ENCODE data around the gene WASF3. TPM values are rescaled to one million over a fixed set of nuclear protein-coding genes. Genes with fewer than 3 reads are reported as not detected.

Gene WASF3
- polyA plus RNA-seq, 4 donors: 0.22 to 5.4 (median 2.2) TPM

- Histone ChIP-seq H3K4me3 (ENCODE audit: low read depth in 1 of 3, low read length in 3 of 3) (no peak overlapping the region), H3K27me3 (ENCODE audit: control insufficient read depth in 3 of 3, insufficient read depth in 3 of 3, low read length in 3 of 3) (peaks cover 0 to 2% (median 0%) of the 10 kb centered on the region in 3 donors), H3K9me3 (ENCODE audit: control insufficient read depth in 2 of 2, insufficient read depth in 1 of 2, low read depth in 1 of 2, low read length in 1 of 2) (no peaks in the 10 kb centered on the region), H3K4me1 (ENCODE audit: control insufficient read depth in 3 of 3, insufficient read depth in 2 of 3, low read depth in 1 of 3, low read length in 2 of 3) (no peaks in the 10 kb centered on the region), H3K36me3 (ENCODE audit: control insufficient read depth in 3 of 3, insufficient read depth in 2 of 3, low read depth in 1 of 3, low read length in 3 of 3) (no peaks in the 10 kb centered on the region), H3K27ac (ENCODE audit: low read depth in 1 of 3, low read length in 2 of 3) (no peak overlapping the region)
- DNase-seq (peak in 1 of 2 donors; percentile 7), FAIRE-seq (no peak)
- WGBS, 3 donors: 38 to 70% (median 51%) methylated on average over 2 of the region's 2 CpGs
Measured at GRCh38 chr13:26539738-26540292, 17.7 kb upstream of the WASF3 start.

GRCh38 chr13:26540334-26540733, 17.1 kb upstream of the WASF3 start:
- H3K4me1 ChIP-seq (ENCODE audit: control insufficient read depth in 3 of 3, insufficient read depth in 2 of 3, low read depth in 1 of 3, low read length in 2 of 3): no peaks in the 10 kb centered on the region
- no peak for DNase-seq
- no peaks in the 10 kb centered on the region for H3K36me3 ChIP-seq (ENCODE audit: control insufficient read depth in 3 of 3, insufficient read depth in 2 of 3, low read depth in 1 of 3, low read length in 3 of 3)
- WGBS, 3 donors: 14 to 46% (median 22%) methylated on average over 3 of the region's 3 CpGs
- H3K27me3 ChIP-seq (ENCODE audit: control insufficient read depth in 3 of 3, insufficient read depth in 3 of 3, low read length in 3 of 3): peaks cover 0 to 2% (median 0%) of the 10 kb centered on the region in 3 donors
- no peak overlapping the region for H3K4me3 ChIP-seq (ENCODE audit: low read depth in 1 of 3, low read length in 3 of 3)
- no peak for FAIRE-seq
- no peak overlapping the region for H3K27ac ChIP-seq (ENCODE audit: low read depth in 1 of 3, low read length in 2 of 3)
- no peaks in the 10 kb centered on the region for H3K9me3 ChIP-seq (ENCODE audit: control insufficient read depth in 2 of 2, insufficient read depth in 1 of 2, low read depth in 1 of 2, low read length in 1 of 2)

DNA sequence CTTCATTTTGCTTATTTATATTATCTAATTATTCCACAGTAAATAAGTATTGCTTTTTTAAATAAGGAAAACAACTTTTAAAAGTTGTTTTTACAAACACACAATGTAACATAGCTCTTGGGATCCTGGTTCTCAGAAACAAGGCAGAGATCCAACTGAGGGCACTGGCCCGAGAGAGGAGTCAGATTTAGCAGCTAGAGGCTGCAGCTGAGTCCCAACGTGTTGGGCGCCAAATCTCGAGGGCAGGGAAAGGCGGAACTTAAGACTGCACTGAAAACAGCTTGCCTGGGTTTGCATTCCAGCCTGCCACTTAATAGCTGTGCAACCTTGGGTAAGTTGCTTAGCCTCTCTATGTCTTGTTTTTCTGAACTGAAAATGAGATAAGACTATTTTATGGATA, 16.4 kb upstream of the WASF3 start:
- DNase-seq: no peak
- Histone ChIP-seq H3K9me3 (ENCODE audit: control insufficient read depth in 2 of 2, insufficient read depth in 1 of 2, low read depth in 1 of 2, low read length in 1 of 2) (no peaks in the 10 kb centered on the region), H3K27ac (ENCODE audit: low read depth in 1 of 3, low read length in 2 of 3) (no peak overlapping the region), H3K4me1 (ENCODE audit: control insufficient read depth in 3 of 3, insufficient read depth in 2 of 3, low read depth in 1 of 3, low read length in 2 of 3) (no peaks in the 10 kb centered on the region), H3K27me3 (ENCODE audit: control insufficient read depth in 3 of 3, insufficient read depth in 3 of 3, low read length in 3 of 3) (peaks cover 0 to 2% (median 0%) of the 10 kb centered on the region in 3 donors), H3K4me3 (ENCODE audit: low read depth in 1 of 3, low read length in 3 of 3) (no peak overlapping the region), H3K36me3 (ENCODE audit: control insufficient read depth in 3 of 3, insufficient read depth in 2 of 3, low read depth in 1 of 3, low read length in 3 of 3) (no peaks in the 10 kb centered on the region)
- FAIRE-seq: no peak
- WGBS, 3 donors: 54 to 66% (median 59%) methylated on average over 5 of the region's 5 CpGs

DNA sequence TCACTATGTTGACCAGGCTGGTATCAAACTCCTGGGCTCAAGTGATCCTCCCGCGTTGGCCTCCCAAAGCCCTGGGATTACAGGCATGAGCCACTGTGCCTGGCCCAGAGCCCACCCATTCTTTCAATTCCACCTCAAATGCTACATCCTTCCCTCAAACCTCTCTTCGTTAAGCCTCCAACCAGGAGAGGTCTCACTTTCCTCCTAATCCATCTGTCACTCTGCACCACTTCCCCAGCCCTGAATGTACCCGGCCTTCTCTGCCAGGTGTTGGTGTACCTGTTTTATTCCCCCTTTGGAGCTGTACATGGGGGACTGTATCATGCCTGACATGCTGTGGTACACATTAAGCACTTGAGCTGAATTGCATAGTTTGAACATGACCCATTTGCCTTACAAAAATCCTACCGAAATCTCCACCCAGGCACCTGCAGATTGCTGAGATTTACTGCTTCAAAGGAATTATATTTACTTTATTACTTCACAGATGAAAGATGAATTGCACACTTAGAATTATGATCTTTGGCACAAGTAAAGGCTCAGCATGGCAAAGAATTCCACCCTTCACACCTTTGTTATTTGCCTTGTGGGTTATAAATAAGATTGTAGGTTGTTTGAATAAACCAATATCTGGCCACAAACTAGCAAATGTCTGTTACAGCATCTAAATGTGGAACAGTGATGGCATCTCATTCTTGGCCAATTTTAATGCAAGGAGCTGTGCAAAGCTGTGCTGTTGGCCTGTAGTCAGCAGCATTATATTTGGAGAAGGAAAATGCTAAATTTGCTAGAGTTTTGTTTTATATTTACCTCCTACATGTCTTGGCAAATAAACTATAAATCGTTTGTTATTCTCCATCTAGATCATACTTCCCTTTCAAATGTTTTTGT, 15.6 kb upstream of the WASF3 start:
- no peak for FAIRE-seq
- peak in 1 of 2 donors; percentile 2 for DNase-seq
- WGBS, 3 donors: 34 to 65% (median 49%) methylated on average over 6 of the region's 6 CpGs

GRCh38 chr13:26544707-26545106, 12.8 kb upstream of the WASF3 start:
- FAIRE-seq: no peak

More for the DNA sequence above, 15.6 kb upstream of the WASF3 start:
- H3K36me3 ChIP-seq (ENCODE audit: control insufficient read depth in 3 of 3, insufficient read depth in 2 of 3, low read depth in 1 of 3, low read length in 3 of 3): no peaks in the 10 kb centered on the region
- H3K27me3 ChIP-seq (ENCODE audit: control insufficient read depth in 3 of 3, insufficient read depth in 3 of 3, low read length in 3 of 3): peaks cover 0 to 4% (median 0%) of the 10 kb centered on the region in 3 donors
- H3K9me3 ChIP-seq (ENCODE audit: control insufficient read depth in 2 of 2, insufficient read depth in 1 of 2, low read depth in 1 of 2, low read length in 1 of 2): no peaks in the 10 kb centered on the region
- H3K27ac ChIP-seq (ENCODE audit: low read depth in 1 of 3, low read length in 2 of 3): no peak overlapping the region
- no peak overlapping the region for H3K4me3 ChIP-seq (ENCODE audit: low read depth in 1 of 3, low read length in 3 of 3)
- H3K4me1 ChIP-seq (ENCODE audit: control insufficient read depth in 3 of 3, insufficient read depth in 2 of 3, low read depth in 1 of 3, low read length in 2 of 3): no peaks in the 10 kb centered on the region

DNA sequence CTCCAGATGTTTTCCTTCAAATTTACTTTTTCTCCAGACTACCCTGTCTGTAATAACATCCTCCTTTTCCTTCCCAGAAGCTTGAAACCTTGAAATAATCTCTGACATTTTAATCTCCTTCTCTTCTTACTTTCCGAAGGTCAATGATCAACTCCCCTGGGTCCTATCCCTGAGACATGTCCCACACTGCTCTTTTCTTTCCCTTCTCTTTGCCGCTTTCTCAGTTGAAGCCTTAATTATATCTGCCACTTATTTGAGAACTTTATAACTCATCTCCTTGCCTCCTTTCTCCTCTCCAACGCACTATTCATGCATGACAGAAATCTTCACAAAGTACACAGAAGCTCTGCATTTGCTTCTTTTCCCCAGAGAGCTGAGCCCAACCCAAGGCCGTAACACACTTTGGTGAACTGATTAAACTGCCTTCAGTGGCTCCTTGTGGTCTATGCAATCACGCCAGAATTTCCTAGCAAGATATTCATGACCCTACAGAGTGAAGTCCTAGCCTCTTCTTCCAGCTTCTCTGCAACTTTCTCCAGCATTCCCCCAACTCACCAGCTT, 9.2 kb upstream of the WASF3 start:
- no peak overlapping the region for H3K4me3 ChIP-seq (ENCODE audit: low read depth in 1 of 3, low read length in 3 of 3)
- H3K4me1 ChIP-seq (ENCODE audit: control insufficient read depth in 3 of 3, insufficient read depth in 2 of 3, low read depth in 1 of 3, low read length in 2 of 3): no peaks in the 10 kb centered on the region
- H3K27ac ChIP-seq (ENCODE audit: low read depth in 1 of 3, low read length in 2 of 3): no peak overlapping the region
- H3K27me3 ChIP-seq (ENCODE audit: control insufficient read depth in 3 of 3, insufficient read depth in 3 of 3, low read length in 3 of 3): peaks cover 0 to 6% (median 3%) of the 10 kb centered on the region in 3 donors
- DNase-seq (no peak), FAIRE-seq (no peak)
- WGBS, 3 donors: 61 to 70% (median 67%) methylated on average over 5 of the region's 5 CpGs
- no peaks in the 10 kb centered on the region for H3K9me3 ChIP-seq (ENCODE audit: control insufficient read depth in 2 of 2, insufficient read depth in 1 of 2, low read depth in 1 of 2, low read length in 1 of 2)
- no peaks in the 10 kb centered on the region for H3K36me3 ChIP-seq (ENCODE audit: control insufficient read depth in 3 of 3, insufficient read depth in 2 of 3, low read depth in 1 of 3, low read length in 3 of 3)

More at GRCh38 chr13:26544707-26545106, 12.8 kb upstream of the WASF3 start:
- Histone ChIP-seq H3K27me3 (ENCODE audit: control insufficient read depth in 3 of 3, insufficient read depth in 3 of 3, low read length in 3 of 3) (peaks cover 0 to 6% (median 0%) of the 10 kb centered on the region in 3 donors), H3K27ac (ENCODE audit: low read depth in 1 of 3, low read length in 2 of 3) (no peak overlapping the region), H3K36me3 (ENCODE audit: control insufficient read depth in 3 of 3, insufficient read depth in 2 of 3, low read depth in 1 of 3, low read length in 3 of 3) (no peaks in the 10 kb centered on the region), H3K4me1 (ENCODE audit: control insufficient read depth in 3 of 3, insufficient read depth in 2 of 3, low read depth in 1 of 3, low read length in 2 of 3) (no peaks in the 10 kb centered on the region), H3K4me3 (ENCODE audit: low read depth in 1 of 3, low read length in 3 of 3) (no peak overlapping the region), H3K9me3 (ENCODE audit: control insufficient read depth in 2 of 2, insufficient read depth in 1 of 2, low read depth in 1 of 2, low read length in 1 of 2) (no peaks in the 10 kb centered on the region)
- 48 to 67% (median 51%) methylated on average over 8 of the region's 8 CpGs for WGBS, 3 donors
- no peak for DNase-seq

- H3K27me3 ChIP-seq (ENCODE audit: control insufficient read depth in 3 of 3, insufficient read depth in 3 of 3, low read length in 3 of 3): peaks cover 0 to 4% (median 3%) of the 10 kb centered on the region in 3 donors
- FAIRE-seq: no peak
- no peaks in the 10 kb centered on the region for H3K36me3 ChIP-seq (ENCODE audit: control insufficient read depth in 3 of 3, insufficient read depth in 2 of 3, low read depth in 1 of 3, low read length in 3 of 3)
- H3K27ac ChIP-seq (ENCODE audit: low read depth in 1 of 3, low read length in 2 of 3): no peak overlapping the region
- no peaks in the 10 kb centered on the region for H3K4me1 ChIP-seq (ENCODE audit: control insufficient read depth in 3 of 3, insufficient read depth in 2 of 3, low read depth in 1 of 3, low read length in 2 of 3)
- DNase-seq: no peak
- no peak overlapping the region for H3K4me3 ChIP-seq (ENCODE audit: low read depth in 1 of 3, low read length in 3 of 3)
- WGBS, 3 donors: 14 to 28% (median 19%) methylated on average over 1 of the region's 1 CpG
- no peaks in the 10 kb centered on the region for H3K9me3 ChIP-seq (ENCODE audit: control insufficient read depth in 2 of 2, insufficient read depth in 1 of 2, low read depth in 1 of 2, low read length in 1 of 2)
Measured at GRCh38 chr13:26549713-26550112, 7.8 kb upstream of the WASF3 start.

GRCh38 chr13:26551255-26551860, 6.1 kb upstream of the WASF3 start:
- H3K27ac ChIP-seq (ENCODE audit: low read depth in 1 of 3, low read length in 2 of 3): no peak overlapping the region
- no peaks in the 10 kb centered on the region for H3K36me3 ChIP-seq (ENCODE audit: control insufficient read depth in 3 of 3, insufficient read depth in 2 of 3, low read depth in 1 of 3, low read length in 3 of 3)
- no peak for FAIRE-seq
- 55 to 72% (median 59%) methylated on average over 6 of the region's 6 CpGs for WGBS, 3 donors
- peaks cover 0 to 9% (median 7%) of the 10 kb centered on the region in 3 donors for H3K27me3 ChIP-seq (ENCODE audit: control insufficient read depth in 3 of 3, insufficient read depth in 3 of 3, low read length in 3 of 3)
- H3K9me3 ChIP-seq (ENCODE audit: control insufficient read depth in 2 of 2, insufficient read depth in 1 of 2, low read depth in 1 of 2, low read length in 1 of 2): no peaks in the 10 kb centered on the region
- H3K4me3 ChIP-seq (ENCODE audit: low read depth in 1 of 3, low read length in 3 of 3): no peak overlapping the region
- no peaks in the 10 kb centered on the region for H3K4me1 ChIP-seq (ENCODE audit: control insufficient read depth in 3 of 3, insufficient read depth in 2 of 3, low read depth in 1 of 3, low read length in 2 of 3)
- DNase-seq: no peak
